Activated CD4-positive, CD25-positive, alpha-beta regulatory T cell treated with anti-CD3 and anti-CD28 coated beads, Interleukin-2, amount 50 U/mL, for 16 hours (primary cell): ENCODE measurements around the gene LCK.
A peak's percentile ranks its signal among the peaks of the same experiment; 100 is the strongest.

Experiments
- DNase-seq: peaks from one replicate; pipeline ENCODE4 v3.0.0-alpha.2; 2020; ENCODE audit warnings: low read depth, low spot score

Gene LCK

DNA sequence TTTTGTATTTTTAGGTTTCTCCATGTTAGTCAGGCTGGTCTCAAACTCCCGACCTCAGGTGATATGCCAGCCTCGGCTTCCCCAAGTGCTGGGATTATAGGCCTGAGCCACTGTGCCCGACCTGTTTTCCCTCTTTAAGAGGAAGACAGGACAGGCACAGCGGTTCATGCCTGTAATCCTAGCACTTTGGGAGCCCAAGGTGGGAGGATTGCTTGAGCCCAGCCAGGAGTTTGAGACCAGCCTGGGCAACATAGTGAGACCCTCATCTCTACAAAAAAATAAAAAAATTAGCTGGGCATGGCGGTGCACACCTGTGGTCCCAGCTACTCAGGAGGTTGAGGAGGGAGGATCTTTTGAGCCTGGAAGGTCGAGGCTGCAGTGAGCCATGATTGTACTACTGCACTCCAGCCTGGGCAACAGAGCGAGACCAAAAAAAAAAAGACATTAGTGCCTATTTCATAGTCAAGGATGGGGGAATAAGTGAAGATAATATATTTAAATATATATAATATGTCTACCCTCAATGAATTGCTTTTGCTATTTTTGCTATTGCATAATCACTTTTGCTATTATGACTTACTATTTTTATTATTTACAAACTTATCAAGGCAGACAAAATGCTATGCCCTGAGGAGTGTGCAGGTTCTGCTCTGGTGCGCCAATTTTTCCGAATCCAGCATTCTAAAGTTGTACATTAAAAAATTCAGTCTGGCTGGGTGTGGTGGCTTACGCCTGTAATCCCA is 67.2 kb downstream of the LCK start:
- DNase-seq: no peak

DNA sequence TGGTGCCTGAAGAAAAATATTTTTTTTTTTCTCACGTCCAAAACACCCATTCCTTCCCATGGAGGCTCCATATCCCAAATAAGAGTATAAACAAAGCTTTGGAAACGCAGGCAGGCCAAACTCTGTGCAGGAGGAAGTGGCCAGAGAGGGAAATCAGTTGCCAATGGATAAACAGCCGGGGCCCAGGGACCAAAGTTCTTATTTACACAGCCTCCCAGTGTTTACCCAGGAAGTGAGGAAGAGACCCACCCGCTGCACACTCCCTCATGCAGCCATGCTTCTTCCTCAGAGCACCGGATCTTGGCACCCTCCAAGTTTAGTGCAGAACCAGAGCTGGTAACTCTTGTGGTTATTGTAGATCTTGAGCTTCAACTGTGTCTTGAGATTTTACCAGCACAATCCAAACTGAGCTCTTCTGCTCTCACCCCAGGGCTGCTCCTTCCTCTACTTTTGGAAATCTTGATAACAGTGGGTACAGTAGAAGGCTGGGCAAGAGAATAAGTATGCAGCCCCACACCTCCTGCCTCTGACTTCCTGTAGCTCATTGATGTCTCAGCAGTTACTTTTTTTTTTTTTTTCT is 70.7 kb downstream of the LCK start:
- no peak for DNase-seq

DNA sequence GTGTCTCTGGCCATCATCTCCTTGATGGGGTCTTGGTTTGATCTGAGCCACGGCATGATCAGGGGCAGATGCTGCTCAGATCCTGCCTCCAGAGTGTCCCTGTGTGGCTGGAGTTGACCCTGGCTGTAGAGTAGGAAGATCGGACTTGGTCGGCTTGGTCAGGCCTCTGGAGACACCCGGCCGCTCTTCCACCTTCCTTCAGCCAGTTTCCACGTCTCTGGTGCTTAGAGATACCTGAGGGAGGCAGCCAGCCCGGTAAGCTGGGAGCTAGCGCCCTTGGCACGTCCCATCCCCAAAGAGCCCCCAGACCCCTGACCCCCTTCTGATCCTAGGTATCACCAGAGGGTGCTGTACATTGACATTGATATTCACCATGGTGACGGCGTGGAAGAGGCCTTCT is 76.1 kb downstream of the LCK start:
- no peak for DNase-seq

DNA sequence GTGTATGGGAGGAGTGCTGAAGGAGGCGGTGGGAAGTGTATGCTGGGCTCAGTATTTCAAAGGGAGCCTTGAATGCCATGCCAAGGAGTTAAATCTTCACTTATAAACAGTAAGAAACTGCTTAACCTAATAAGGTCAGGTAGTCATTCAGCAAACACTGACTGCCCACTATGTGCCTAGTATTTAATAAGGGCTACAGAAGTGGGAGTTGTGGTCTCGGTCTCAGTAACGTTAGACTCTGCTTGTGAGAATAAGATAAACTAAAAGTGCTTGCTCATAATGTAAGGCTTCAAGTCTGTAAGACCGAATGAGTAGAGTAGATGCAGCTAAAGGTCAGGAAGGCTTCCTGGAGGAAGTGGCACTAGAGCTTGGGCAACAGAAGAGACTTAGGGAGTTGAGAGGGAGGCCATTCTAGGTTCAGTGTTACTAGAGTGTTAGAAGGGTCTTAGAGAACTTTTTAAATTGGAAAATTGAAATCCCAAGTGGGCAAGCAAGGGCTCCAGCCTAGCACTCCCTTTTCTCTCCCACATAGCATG is 78.9 kb downstream of the LCK start:
- no peak for DNase-seq

DNA sequence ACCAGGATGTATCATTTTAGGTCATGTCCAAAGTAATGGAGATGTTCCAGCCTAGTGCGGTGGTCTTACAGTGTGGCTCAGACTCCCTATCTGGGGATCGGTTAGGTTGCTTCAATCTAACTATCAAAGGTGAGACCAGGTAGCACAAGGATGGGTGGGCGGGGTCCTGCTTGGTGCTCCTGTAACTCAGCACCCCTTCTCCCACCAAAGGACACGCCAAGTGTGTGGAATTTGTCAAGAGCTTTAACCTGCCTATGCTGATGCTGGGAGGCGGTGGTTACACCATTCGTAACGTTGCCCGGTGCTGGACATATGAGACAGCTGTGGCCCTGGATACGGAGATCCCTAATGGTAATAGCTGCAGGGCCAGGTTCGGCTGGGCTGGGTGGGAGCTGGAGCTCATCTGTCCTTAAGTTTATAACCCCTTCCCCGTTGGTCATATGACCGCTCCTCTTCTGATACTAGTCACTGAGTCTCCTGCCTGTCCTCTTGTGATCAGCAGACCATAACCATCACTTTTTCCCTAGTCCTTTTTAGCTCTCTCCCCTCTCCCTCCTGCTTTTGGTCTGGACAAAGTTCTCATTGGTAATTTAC is 79.6 kb downstream of the LCK start:
- DNase-seq: no peak

DNA sequence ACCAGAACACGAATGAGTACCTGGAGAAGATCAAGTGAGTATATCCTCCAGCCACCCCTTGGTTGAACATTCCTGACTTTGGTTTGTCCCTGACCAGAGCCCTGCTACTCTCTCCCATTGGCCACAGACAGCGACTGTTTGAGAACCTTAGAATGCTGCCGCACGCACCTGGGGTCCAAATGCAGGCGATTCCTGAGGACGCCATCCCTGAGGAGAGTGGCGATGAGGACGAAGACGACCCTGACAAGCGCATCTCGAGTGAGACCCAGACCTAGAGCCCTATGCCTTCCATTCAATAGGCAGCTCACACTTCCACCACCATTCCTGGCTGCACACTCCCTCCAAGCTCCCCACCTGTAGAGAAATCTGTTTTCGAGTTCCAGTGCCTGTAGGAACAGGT is 80.5 kb downstream of the LCK start:
- DNase-seq: no peak

DNA sequence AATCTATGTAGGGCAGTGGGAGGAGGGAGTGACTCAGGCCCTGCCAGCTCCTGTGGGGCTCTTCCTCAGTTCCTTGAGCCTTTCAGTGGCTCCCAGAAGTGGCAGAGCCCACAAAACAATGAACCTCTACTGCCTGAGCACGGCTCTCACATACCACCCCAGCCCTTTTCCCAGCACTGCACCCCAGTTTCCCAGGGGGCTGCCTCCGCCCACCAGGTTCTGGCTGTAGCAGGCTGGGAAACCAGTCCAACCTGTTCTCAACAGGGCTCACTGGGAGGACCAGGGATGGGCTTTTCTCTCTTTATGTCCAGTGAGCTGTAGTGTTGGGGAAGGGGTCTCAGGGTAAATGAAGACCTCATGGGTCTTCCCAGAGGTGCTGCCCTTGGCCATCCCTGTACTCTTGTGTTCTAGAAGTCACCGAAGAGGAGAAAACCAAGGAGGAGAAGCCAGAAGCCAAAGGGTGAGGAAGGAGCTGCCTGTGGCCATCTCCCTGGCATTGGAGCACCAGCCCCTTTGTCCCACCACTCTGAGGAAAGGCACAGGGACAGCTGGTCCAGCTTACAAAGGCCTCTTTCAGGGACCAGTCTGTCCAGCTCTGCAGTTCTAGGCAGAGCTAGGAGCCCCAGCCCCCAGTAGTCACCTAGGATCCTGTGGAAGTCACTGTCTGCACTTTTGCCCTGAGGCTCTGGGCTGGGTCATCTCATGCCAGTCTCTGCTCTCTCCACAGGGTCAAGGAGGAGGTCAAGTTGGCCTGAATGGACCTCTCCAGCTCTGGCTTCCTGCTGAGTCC is 81.4 kb downstream of the LCK start:
- no peak for DNase-seq

DNA sequence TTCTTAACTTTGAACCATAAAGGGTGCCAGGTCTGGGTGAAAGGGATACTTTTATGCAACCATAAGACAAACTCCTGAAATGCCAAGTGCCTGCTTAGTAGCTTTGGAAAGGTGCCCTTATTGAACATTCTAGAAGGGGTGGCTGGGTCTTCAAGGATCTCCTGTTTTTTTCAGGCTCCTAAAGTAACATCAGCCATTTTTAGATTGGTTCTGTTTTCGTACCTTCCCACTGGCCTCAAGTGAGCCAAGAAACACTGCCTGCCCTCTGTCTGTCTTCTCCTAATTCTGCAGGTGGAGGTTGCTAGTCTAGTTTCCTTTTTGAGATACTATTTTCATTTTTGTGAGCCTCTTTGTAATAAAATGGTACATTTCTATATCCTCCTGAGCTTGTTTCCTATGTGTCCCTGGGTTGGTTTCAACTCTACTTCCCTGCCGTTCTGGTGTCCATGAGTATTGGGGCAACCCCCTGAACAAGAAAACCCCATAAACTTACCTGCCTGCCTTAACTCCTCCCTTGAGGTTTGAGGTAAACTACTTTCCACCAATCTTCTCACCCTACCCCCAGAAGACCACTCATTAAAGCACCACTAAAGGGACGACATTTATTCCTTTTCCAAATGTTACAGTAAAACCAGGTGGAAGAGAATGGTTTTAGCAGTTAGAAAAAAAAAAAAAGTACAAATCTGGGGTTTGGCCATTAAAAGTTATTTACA is 82.3 kb downstream of the LCK start:
- no peak for DNase-seq

DNA sequence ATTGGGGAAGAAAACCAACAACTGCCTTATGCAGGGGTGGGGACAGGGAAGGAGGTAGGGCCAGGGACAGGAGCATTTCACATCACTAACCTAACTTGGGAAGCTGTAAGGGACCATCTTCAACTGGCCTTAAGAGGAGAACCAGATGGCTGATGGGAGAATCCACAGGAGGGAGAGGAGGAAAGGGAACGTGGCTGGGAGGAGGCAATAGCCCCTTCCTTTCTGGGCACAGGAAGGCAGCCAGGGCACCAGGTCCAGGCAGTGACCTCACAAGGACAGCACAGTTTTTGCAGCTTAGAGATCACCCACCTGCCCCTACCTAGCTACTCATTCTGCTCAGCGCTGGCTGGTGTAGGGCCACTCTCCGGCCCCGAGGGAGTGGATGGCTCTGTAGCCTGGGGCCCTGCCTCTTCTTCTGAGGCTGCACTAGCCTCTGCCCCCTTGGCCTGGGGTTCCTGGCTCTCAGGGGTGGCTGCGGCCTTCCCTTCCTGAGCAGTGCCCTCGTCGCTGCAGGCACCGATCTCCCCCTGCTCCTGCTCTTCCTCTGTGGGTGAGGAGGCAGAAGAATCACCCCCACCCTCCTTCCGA is 83.3 kb downstream of the LCK start:
- no peak for DNase-seq

DNA sequence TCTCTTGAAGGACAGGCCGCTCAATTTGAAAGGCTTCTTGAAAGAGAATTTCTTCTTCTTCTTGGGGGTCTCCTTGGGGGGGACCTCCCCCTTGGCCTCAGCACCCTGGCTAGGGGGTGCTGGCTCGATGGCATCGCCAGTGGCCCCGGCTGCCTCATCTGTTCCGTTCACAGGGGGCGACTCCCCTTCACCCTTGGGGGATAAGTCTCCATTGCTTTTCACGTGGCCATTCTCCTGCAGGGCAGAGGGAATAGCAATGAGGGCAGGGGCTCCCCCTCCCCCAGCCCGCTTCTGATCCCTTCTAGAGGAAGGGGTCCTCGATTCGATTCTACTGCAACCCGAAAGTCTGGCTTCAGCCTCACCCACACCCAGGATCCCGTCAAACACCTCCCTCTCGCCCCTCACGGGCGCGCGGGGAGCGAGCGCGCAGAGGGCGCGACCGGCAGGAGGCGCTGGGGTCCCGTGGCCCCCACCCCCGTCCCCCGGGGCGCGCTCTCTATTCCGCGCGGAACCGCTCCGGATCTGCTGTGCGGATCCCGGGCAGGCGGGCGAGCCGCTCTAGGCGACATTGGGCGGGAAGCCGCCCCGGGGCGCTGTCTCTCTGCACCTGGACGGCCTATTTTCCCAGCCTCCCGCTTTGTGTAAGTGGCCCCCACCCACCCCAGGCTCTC is 83.9 kb downstream of the LCK start:
- peak; percentile 29 for DNase-seq

DNA sequence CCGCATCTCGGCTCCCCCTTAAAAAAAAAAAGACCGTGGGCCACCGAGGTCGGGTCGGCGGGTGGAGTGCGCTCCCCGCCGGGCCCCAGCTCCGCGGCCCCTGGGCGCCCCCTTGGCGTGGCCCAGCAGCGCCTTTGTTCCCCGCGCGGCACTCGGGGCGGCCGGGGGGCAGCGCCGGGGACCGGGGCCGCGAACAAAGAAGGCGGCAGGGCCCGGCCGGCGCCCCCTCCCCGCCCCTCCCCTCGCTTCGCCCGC is 84.4 kb downstream of the LCK start:
- no peak for DNase-seq
